GM12875 (cell line): ENCODE data around the gene OR2A2.

ENCODE experiments used
- H3K4me3 ChIP-seq: one replicate; pipeline ENCODE4 v1.5.1; 2011; ENCODE audit warnings: low read depth, low read length, control low read depth
- CTCF ChIP-seq: IDR thresholded peaks from 2 replicates; pipeline ENCODE4 v1.5.1; 2011; ENCODE audit warnings: low read depth, mild to moderate bottlenecking, control low read depth, inconsistent platforms, low read length, moderate library complexity, borderline replicate concordance; ENCODE audit not compliant: insufficient read depth

OR2A2 gene

DNA sequence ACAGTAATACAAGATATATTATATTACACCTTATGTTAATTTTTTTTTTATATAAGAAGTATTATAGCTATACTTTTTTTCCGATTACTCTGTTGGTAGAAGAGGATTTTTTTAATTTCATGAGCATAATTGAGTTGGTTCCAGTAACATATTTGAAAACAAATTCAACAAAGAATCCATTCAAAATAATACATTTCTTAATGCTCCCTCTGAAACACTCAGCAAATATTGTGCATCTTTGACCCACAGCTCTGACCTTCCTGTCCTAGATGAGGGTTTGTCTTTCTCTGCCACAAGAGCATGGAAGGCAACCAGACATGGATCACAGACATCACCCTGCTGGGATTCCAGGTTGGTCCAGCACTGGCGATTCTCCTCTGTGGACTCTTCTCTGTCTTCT is at the start of gene OR2A2:
OR2A2 (plus strand) TSS at position 301 of the 400 bp plus-strand sequence; CDS start at position 301, 0 bp downstream.
- no peak within 1 kb of the TSS for H3K4me3 ChIP-seq
- no peak for TF ChIP-seq CTCF

- TF ChIP-seq CTCF = peak; percentile 56; the same call in 1 of the 2 replicates
- no peak overlapping the region for H3K4me3 ChIP-seq
These were observed 45.7 kb upstream of the OR2A2 start for GRCh38 chr7:144063710-144064109.

GRCh38 chr7:144069511-144069910 is 39.9 kb upstream of the OR2A2 start, which contains the start of gene OR2A25:
OR2A25 (plus strand) TSS chr7:144069811; CDS start chr7:144074220, 4,409 bp downstream.
- no peak within 1 kb of the TSS for H3K4me3 ChIP-seq
- TF ChIP-seq CTCF = no peak

- no peak overlapping the region for H3K4me3 ChIP-seq
- no peak for TF ChIP-seq CTCF
These were observed 39.4 kb upstream of the OR2A2 start for GRCh38 chr7:144069953-144070352.

DNA sequence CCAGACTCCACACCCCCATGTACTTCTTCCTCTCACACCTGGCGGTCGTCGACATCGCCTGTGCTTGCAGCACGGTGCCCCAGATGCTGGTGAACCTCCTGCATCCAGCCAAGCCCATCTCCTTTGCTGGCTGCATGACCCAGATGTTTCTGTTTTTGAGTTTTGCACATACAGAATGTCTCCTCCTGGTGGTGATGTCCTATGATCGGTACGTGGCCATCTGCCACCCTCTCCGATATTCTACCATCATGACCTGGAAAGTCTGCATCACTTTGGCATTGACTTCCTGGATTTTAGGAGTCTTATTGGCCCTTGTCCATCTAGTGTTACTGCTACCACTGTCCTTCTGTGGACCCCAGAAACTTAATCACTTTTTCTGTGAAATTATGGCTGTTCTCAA is 35.0 kb upstream of the OR2A2 start:
- TF ChIP-seq CTCF = no peak

GRCh38 chr7:144085978-144086377 is 23.4 kb upstream of the OR2A2 start, which contains the start of gene OR2A12:
OR2A12 (plus strand) TSS chr7:144086278; CDS start chr7:144095108, 8,830 bp downstream.
- TF ChIP-seq CTCF = no peak
- no peak within 1 kb of the TSS for H3K4me3 ChIP-seq

More for the DNA sequence above, 35.0 kb upstream of the OR2A2 start:
- H3K4me3 ChIP-seq = no peak overlapping the region

DNA sequence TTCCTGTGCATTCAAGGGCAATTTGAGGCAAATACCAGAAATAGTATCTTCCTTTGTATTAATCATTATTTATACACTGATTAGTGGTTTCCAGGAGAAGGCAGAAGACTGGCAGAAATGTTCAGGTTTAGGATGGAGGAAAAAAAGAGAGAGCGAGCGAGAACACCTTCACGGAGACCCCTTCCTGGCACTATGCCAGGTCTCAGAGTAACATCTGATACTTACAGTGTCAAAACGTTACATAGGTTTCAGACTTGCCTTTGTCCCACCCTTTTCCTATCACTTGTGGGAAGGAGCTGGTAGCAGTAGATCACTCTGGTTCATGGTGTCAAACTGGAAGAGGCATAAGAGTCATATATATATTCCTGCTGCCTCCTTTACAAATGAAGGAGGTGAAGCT is 22.7 kb upstream of the OR2A2 start:
- H3K4me3 ChIP-seq = no peak overlapping the region
- no peak for TF ChIP-seq CTCF
